GM10248 (cell line): ENCODE measurements around the gene NME2.
"Not testable (repeated sequence)": the region's sequence is repeated elsewhere in the genome, so short reads cannot be mapped to it uniquely, and the experiment has no call there.

Source experiments
- CTCF ChIA-PET: fragments of 300-600 bp; sonication (Branson Sonifier 250); formaldehyde crosslinking; extraction: SDS; loops from one replicate; lab custom pipeline; 2021; ENCODE audit warnings: antibody characterized with exemption; lab: Yijun Ruan, JAX
- POLR2A ChIA-PET: fragments of 350-650 bp; sonication (Branson Sonifier 250); formaldehyde crosslinking; extraction: SDS; loops from one replicate; lab custom pipeline; 2020; ENCODE audit warnings: antibody characterized with exemption; lab: Yijun Ruan, JAX
- DNase-seq: peaks from one replicate; pipeline ENCODE4 v3.0.0; 2012; ENCODE audit errors: extremely low spot score
- TF ChIP-seq, protein P1 (sequence below): IDR thresholded peaks from 2 replicates; pipeline ENCODE4 v1.5.1; 2012; ENCODE audit warnings: mild to moderate bottlenecking, low read depth; ENCODE audit errors: extremely low read depth, missing control alignments, control extremely low read depth

The NME2 gene

DNA sequence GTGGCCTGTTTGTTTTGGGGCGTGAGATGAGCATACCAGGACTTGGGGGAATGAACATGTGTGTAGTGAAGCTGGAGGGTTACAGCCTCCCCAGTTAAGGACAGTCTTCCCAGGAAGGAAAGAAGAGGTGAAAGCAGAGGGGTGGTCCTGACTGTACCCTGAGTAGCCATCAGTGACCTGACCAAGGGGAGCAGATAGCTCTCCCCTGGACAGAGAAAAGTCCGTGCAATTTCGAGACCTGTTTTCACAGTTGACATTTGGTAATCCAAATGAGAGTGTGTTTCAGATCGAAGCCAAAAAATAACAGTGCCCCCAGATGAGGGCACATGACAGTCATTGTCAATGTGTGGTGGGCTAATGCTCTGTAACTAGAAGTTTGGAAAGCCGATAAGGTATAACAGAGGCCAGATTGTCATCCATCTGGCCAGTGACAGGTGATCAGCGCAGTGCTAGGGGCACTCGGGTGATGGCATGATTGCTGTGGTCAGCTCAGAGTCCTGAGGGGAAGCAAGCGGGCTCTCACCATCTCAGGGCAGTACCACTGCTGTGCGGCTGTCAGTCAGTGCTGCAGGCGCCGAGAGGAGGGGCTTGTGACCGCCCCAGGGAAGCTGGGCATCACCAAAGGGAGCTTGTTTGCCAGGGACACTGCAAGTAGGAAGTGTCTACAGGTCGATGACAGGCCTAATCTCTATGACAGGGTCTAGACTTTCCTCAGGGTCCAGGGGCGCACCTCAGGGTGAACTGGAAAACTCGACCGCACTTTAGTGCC, 1.1 kb upstream of the NME2 start:
- POLR2A ChIA-PET, result interaction anchor here (0.5 to 1.5 kb wide), 2 partner anchors 10 to 12 kb away, joined by 3 to 6 read pairs; partner anchors contain the start of gene NME1
- CTCF ChIA-PET, result interaction anchor here (1.5 to 2.8 kb wide), 4 partner anchors 10 to 17 kb away, joined by 3 to 11 read pairs (median 8); partner anchors contain the start of gene NME1
- no peak for DNase-seq
- TF ChIP-seq, protein P1, sequence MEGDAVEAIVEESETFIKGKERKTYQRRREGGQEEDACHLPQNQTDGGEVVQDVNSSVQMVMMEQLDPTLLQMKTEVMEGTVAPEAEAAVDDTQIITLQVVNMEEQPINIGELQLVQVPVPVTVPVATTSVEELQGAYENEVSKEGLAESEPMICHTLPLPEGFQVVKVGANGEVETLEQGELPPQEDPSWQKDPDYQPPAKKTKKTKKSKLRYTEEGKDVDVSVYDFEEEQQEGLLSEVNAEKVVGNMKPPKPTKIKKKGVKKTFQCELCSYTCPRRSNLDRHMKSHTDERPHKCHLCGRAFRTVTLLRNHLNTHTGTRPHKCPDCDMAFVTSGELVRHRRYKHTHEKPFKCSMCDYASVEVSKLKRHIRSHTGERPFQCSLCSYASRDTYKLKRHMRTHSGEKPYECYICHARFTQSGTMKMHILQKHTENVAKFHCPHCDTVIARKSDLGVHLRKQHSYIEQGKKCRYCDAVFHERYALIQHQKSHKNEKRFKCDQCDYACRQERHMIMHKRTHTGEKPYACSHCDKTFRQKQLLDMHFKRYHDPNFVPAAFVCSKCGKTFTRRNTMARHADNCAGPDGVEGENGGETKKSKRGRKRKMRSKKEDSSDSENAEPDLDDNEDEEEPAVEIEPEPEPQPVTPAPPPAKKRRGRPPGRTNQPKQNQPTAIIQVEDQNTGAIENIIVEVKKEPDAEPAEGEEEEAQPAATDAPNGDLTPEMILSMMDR, result no peak

DNA sequence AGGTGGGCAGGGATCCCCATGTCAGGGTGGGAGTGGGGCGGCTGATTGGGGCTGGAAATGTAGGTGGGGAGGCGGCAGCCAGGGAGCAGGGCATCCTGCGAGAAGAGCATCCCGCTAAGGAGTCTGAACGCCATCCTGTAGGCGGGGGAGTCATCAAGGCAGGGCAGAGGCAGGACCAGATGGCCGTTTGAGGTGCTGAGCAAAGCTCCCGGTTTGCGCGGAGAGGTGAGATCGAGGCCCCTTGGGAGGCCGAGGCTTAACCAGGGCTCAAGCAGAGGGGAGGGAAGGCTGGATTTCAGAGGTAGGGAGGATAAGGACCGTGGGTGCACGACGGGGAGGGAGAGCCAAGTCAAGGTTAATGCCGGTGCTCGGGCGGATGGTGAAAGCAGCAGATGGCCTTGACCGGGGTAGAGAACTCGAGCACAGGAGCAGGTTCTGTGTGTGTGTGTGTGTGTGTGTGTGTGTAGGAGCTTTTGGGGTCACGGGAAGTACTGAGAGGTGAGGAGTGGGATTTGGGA, 472 bp upstream of the NME2 start:
- no peak for DNase-seq
- CTCF ChIA-PET, result interaction anchor here (1.5 to 2.8 kb wide), 4 partner anchors 10 to 16 kb away, joined by 3 to 11 read pairs (median 8); partner anchors contain the start of gene NME1
- TF ChIP-seq, protein P1, result no peak
- POLR2A ChIA-PET, result interaction anchor here (0.7 to 1.5 kb wide), 2 partner anchors 13 to 92 kb away, joined by 3 to 6 read pairs; partner anchors contain the start of gene NME1

DNA sequence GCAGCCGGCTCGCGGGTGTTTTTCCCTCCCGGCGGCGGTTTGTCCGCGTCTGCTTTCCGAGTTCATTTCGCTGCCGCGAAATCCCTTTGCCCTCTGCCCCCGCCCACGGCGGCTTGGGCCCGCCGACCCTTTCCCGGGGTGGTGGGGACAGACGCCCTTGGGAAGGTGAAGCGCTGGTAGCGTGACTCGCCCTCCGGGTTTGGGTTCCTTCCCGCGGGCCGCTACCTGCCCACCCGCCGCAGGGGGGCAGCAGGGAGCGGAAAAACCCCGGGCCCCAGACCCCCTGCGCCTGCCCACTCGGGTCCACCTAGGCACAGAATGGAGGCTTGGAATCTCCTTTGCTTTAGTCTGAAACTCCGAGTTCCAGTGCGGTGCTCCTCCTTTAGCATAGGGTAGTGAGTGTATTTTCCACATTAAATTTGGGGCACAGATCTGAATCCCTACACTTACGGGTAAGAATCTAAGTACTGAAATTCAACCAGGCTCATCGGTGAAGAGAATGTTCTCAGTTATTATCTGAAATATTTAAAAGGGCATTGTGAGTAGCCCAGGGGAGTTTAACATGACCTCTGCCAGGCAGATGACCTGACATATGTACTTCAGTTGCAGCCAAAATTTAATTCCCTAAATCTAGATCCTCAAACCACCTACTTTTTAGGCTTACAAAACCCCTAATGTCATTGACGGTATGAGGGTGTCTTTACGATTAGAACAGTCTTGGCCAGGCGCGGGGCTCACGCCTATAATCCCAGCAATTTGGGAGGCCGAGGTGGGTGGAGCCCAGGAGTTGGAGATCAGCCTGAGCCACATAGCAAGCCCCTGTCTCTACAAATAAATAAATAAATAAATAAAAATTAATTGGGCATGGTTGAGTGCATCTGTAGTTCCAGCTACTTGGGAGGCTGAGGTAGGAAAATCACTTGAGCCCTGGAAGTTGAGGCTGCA, 1.0 kb downstream of the NME2 start:
- ChIA-PET POLR2A (no interaction called here), CTCF (interaction anchor here (1.2 to 2.0 kb wide), 4 partner anchors 10 to 14 kb away, joined by 3 to 10 read pairs (median 4); partner anchors contain the start of gene NME1)
- peak; percentile 89 for DNase-seq
- TF ChIP-seq, protein P1, result peak; percentile 77

GRCh38 chr17:51169340-51169739, 3.1 kb downstream of the NME2 start:
- TF ChIP-seq, protein P1, result no peak
- CTCF ChIA-PET, result no interaction called here

DNA sequence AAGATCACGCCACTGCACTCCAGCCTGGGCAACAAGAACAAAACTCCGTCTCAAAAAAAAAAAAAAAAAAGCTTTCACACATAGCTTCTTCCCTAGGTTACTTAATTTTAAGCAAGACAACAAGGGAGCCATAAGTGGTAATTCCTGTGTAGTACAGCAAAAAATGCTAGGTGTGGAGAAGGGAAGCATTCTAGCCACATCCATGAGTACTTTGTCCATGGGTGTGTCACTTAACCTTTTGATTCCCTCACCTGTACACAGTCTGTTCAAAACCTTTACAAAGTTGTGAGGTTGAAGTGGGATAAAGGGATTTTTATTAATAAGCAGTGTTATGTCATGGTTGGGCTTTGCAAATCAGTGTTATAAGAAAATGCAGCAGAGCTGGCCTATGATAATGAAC, 4.5 kb downstream of the NME2 start:
- TF ChIP-seq, protein P1, result no peak
- CTCF ChIA-PET, result interaction anchor here (1.5 to 2.0 kb wide), 2 partner anchors 11 to 65 kb away, joined by 3 to 5 read pairs; no protein-coding TSS in a partner anchor
- POLR2A ChIA-PET, result interaction anchor here (0.6 kb wide), 1 partner anchor 157 kb away, joined by 8 read pairs; no protein-coding TSS in a partner anchor

More at GRCh38 chr17:51169340-51169739, 3.1 kb downstream of the NME2 start:
- POLR2A ChIA-PET, result interaction anchor here (0.7 kb wide), 1 partner anchor 157 kb away, joined by 6 read pairs; no protein-coding TSS in a partner anchor
- no peak for DNase-seq

DNA sequence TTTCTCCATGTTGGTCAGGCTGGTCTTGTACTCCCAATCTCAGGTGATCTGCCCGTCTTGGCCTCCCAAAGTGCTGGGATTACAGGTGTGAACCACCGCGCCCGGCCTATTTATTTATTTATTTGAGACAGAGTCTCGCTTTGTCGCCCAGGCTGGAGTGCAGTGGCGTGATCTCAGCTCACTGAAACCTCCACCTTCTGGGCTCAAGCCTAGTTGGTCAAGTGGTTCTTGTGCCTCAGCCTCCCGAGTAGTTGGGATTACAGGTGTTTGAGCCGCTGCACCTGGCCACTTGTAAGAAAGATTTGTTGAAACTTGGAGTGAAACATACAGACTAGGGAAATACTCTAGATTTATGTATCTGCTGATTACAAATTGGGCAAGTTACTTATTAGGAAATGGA, 5.8 kb downstream of the NME2 start:
- POLR2A ChIA-PET, DNase-seq: not testable (repeated sequence)
- CTCF ChIA-PET, result interaction anchor here (1.5 kb wide), 1 partner anchor 64 kb away, joined by 3 read pairs; no protein-coding TSS in a partner anchor

More for the DNA sequence above, 4.5 kb downstream of the NME2 start:
- no peak for DNase-seq
